Occipital lobe (tissue), 2 donors: ENCODE data around the gene CEP104. TPM values are rescaled to one million over a fixed set of nuclear protein-coding genes. Genes with fewer than 3 reads are reported as not detected.

ENCODE experiments used
- DNase-seq: peaks from one replicate; lab custom pipeline; 2025; lab: John Stamatoyannopoulos, UW
- total RNA-seq: library from RNA; depleted of rRNA; stranded (reverse); fragments of >200 nt; gene quantifications from one replicate; pipeline ENCODE4 v1.2.3, GENCODE V29; 2014

CEP104 gene
- total RNA-seq, 1 donor from 2014 or later, result 16.7 TPM

DNA sequence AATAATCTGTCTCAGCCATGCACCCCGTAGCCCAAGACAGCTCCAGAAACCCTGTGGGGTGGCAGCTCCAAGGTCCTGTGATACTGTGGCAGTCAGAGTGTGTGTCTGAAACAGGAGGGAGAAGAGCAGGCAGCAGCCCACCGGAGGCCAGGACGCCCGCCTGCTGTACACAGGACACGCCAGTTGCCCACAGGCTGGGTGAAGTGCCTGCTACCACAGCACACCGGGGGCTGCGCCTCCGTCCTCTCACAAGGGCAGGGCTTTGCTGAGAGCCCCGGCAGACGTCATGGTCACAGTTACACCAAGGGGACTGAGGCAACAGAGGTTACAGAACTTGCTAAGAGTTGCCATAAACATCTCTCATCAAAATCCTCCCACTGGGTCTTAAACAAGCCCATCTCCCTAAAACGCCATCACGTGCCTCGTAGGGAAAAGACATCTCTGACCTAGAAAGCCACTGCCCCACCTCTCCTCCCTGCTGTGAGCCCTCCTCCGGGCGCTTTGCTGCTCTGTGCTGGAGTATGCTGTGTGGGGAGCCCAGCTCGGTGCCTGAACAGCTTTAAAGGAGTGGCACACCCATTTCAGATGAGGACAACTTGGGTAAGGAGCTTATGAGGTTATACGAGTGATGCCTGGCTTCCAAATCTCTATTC is 37.7 kb upstream of the CEP104 start:
- no peak for DNase-seq

DNA sequence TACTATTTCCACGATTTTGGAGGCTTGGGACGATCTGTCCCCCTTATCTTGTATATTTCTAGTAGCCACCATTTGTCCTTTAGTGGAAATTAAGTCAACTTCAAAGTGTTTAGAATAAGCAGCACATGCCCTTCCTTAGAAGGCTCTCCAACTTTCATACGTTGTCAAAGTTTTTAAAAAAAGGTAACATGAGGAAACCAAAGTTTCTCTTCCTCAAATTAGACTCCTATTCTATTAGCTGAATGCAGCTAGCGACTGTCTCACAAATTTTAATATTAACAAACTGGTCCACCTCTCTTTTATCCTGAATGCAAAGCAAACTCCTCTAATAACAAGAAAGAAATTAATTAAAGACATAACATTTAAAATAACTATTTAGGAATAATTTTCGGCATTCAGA is 36.2 kb upstream of the CEP104 start:
- DNase-seq, result no peak

DNA sequence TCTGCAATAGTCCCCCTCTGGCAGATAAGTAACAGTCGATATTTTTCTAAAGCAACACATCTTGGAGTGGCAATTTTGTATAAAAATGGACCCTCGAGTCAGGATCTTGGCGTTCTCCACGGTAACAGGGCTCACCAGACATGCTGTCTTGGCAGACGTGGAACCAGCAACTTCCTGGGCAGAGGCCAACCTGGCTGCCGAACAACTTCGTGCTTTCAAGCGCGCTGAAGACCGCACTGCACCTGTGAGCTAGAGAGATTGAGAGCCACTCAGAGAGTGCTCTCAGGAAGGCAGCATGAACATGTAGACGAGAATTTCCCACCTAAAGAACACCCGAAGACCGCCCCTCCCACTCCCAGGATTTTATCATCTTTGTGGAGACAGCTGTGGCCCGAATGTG is 35.7 kb upstream of the CEP104 start:
- peak; percentile 32 for DNase-seq

DNA sequence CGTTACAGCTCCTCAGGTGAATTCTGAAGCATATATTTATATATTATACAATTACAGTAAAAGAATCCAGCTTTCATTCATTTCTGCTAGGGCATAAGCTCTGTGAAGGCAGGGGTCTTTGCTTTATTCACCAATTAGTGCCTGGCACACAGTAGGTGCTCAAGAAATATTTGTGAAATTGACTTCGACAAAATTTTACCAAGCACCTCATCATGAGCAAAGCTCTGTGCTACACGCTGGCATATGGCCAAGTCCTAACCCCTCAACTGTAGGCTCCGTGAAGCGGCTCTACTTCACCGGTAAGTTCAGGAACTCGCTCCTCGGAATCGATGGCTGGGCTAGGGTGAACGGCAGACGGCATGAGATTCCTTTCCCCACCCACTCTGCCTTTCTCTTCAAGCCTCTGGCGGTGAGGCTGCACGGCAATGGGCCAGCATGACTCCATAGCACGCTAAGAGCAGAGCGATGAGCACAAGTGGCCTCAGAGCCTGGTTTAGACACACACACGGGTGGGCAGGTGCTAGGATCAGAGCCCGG is 34.4 kb upstream of the CEP104 start:
- DNase-seq, result peak; percentile 18

DNA sequence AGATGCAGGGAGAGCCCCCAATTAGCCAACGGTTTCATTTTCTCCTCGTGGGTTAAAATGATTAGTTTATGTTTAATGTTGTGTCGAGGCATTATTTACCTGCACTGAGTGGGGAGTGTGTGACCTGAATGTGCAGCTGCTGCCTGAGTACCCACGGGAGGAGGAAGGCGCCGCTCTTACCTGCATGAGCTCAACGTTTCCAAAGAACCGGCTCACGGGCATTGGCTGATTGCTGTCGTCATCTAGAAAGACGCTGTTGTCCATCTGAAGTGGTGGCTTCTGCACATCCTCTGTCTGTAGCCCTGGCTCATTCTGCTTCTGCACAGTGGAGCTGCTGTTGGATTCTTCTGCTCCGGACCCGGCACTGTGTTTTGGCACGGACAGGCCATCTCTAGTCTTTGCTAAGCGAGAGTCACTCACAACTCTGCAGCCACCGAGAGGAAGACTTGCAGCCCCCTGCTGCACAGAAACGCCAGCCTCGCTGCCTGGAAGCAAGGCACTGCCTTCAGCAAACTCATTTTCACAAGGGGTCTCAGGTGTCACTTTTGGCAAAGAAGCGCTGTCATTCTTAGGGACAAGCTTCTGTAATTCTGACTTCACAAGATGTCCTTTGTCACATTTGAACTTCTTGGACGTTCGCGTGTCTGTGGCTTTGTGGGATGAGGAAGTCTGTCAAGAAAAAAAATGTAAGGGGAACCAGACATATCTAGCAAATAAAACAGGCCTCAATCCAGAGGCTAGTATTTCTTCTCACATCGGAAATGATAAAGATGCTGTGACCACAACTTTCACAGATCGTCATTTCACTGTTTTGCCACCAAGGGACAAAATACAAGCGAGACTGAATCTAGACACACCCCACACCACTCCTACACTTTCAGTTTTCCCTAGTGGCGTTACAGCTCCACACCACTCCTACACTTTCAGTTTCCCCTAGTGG is 33.6 kb upstream of the CEP104 start:
- no peak for DNase-seq

DNA sequence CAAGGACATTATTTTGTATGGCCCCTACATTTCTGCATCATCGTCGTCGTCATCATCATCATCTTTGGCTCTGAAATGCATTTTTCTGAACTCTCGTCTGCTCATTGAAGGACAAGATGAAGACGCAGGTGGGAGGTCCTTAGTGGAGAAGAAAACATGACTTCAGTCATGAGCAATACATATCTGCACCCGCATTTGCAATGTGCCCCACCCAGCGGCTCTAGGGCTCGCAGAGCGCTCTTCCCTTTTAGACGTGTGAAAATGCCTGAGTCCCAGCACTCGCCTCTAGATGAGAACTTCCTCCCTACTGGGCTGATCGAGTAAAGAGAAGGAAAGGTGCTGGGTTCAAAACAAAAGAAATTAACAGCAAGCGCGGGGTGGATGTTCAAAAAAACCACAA is 32.9 kb upstream of the CEP104 start:
- no peak for DNase-seq

DNA sequence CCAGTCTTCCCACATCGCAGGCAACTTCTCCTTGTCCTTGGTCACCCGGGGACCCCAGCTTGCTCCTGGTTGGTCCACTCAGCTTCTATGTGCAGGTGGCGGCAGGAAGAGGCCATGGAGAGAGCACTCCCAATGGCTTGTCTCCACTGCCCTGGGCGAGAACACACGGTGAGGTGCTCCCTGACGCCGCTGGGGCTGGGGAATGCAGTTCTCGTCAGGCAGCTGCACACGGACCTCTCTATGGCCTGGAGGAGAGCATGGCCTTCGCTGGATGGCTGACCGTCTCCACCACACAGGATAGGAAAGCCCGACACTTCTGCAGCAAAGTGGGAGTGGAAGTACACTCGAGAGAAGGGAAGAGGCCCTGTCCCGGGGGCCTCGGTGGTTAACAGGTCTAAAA is 31.3 kb upstream of the CEP104 start:
- DNase-seq, result no peak

DNA sequence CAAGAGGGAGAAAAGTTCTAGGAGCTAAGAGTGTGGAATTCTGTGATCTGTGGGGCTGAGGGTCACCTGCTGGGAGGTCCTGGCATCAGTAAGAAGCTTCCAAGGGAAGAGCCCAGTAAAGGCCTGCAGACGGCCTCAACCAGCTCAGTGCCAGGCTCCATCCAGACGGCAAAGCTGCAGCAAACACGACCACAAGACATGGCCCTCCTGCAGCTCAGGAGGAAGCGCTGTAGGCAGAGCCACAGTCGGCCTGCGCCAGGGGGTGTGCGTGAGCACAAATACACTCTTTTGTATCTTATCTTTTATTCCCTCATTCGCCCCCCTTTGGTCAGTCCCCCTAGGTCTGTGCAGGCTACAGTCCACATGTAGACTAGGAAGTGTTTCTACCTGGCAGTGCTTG is 29.7 kb upstream of the CEP104 start:
- DNase-seq, result no peak

DNA sequence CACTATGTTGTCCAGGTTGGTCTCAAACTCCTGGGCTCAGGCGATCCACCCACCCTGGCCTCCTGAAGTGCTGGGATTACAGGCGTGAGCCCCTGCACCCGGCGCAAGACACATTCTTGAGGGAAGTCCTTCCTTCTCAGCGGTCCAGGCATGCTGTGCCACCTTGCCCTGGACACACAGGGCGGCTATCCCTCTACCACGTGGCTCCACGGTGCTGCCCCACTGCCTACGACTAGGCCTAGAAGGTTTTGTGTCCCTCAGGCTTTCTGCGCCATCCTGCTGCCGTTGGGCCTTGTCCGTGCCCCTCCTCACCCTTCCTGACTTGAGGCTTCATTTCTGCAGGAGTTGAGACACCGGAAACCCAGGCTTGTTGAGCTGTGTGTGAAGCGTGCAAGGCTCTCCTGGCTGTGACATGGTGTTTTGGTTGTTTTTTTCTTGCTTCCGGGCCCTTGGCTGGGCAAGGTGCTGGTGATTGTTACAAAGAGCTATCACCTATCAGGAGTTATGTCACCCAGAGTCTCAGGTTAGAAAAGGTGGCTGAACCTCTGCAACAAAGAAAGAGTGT is 29.2 kb upstream of the CEP104 start:
- no peak for DNase-seq

DNA sequence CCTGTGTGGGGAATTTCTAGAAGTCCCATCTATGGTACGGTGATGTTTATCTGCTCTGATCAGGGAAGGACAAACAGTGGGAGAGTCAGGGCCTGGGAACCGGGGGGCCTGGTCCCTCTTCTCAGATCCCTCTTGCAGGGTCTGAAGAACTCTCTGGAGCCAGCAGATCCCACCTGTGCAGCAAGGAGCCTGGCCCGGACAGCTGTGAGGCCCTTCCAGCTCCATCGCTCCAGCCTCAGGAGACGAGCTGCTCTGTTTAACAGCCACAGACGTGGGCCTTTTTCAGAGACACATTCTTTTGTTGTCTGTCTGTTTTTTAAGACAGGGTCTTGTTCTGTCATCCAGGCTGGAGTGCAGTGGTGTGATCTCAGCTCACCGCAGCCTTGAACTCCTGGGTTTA is 28.6 kb upstream of the CEP104 start:
- no peak for DNase-seq

DNA sequence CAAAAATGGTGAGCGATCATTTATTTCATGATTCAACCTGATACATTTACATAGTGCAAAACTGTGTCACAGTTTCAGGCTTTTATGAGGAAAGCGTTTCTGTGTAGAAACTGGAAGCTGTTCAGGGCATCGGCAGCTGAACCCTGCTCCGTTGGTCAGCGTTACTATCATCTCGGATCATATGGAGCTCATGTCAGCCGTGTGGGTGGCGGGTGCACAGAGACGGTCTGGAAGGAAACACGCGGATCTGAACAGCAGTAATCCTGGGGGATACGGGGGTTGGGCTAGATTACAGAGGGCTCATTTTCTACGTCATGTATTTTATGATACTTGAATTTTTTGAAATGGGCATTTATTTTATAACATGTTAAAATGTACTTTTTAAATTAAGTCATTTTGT is 28.0 kb upstream of the CEP104 start:
- DNase-seq, result no peak

DNA sequence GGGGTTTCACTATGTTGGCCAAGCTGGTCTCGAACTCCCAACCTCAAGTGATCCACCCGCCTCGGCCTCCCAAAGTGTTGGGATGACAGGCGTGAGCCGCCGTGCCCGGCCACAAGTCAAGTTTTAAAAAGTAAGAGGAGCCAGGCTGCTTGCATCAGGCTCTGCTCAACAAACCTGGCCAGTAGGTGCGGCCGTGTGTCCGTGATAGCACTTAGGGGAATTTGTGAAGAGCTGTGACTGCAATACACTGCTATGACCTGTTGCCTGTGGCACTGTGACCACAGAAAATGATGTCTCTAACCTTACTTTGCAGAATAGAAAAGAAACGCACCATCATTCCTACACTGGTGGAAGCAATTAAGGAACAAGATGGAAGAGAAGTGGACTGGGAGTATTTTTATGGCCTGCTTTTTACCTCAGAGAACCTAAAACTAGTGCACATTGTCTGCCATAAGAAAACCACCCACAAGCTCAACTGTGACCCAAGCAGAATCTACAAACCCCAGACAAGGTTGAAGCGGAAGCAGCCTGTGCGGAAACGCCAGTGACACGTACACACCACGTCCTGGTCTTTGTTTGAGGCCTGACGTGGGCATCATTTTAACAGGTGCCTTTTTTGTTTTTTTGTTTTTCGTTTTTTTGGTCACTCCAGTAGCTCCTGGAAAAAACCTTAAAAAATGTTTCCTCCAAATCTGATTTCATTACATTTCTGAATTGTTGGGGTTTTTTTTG is 26.3 kb upstream of the CEP104 start:
- no peak for DNase-seq

DNA sequence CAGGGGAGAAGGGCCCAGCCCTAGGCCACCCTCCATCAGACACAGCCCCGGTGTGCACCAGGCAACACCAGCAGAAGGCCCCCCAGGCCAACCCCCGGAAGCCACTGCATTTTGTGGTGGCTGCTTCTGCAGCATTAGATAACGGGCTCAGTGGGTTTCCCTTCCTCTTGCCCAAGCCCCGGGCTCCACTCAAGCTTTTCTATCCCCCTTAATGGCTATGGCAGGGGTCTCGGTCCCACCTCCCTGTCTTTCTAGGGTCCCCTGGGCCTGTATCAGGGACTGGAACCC is 24.1 kb upstream of the CEP104 start:
- no peak for DNase-seq

DNA sequence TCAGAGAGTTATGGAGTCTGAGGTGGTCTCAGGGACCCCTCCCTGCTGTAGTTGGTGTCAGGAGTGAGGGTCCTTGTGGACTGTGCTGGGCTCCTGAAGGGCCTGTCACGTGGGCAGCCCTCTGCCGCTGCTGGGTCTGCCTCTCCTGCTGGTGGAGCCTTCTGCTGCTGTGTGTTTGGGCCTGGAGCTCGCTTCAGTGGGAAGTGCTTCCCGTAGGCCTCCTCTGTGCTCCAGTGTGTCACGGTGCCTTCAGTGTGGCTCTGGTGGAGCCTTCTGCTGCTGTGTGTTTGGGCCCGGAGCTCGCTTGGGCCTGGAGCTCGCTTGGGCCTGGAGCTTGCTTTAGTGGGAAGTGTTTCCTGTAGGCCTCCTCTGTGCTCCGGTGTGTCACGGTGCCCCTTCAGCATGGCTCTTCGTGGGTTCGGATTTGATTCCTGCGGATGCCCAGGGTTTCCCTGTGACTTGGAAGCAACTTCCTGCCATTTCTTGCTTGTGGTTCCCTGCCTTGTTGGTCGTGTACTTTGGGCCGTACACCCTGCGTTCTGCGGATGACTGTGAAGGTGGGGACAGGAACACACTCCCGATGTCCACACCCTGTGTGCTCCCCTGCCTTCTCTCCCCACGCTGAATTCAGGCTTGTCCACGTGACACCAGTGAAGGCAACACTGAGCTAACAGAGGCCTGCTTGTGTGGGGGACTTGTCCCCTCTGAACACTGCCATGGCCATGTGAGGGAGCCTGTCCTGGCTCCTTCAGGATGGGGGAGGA is 23.6 kb upstream of the CEP104 start:
- no peak for DNase-seq

DNA sequence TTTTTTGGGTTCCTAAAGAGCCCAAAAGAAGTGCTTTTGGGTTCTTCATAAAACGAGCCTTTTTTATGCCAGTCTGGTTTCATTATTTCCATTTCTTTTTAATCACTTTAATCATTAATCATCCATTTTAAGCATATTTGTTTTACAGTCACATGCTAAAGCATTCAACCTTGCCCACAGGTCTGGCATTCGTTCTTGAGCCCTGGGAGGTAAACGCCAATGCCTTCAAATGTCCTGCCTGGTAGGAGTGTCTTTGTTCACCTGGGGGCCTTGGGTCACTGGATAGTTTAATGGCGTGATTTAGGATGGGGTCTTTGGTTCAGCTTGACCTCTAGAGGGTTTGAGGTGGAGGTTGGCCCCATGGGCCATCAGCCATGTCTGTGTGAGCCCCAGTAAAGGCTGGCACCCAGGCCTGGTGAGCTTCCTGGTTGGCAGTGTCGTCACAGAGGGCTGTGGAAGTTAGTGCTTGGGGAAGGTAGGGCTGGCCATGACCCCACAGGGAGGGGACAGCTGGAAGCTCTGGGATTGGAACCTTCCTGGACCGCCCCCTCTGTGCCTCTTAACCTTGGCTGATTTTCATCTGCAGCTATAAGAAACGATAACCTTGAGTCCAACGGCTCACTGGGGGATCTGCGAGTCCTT is 22.9 kb upstream of the CEP104 start:
- no peak for DNase-seq

DNA sequence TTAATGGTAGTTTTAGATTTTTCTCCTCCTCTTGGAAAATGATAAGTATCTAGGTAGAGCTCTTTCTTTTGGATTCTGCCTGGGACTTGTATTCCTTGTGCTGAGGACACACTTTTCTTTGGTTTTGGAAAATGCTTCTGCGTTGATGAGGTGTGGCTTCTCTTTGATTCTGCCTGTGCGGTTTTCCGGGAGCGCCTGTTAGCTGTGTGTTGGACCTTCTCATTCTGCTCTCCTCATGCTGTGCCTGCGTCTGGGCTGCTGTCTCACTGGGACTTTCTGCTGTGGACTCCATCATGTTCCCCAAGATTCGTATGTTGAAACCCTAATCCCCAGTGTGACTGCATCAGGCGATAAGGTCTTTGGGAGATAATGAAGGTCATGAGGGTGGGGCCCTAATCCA is 22.1 kb upstream of the CEP104 start:
- no peak for DNase-seq

DNA sequence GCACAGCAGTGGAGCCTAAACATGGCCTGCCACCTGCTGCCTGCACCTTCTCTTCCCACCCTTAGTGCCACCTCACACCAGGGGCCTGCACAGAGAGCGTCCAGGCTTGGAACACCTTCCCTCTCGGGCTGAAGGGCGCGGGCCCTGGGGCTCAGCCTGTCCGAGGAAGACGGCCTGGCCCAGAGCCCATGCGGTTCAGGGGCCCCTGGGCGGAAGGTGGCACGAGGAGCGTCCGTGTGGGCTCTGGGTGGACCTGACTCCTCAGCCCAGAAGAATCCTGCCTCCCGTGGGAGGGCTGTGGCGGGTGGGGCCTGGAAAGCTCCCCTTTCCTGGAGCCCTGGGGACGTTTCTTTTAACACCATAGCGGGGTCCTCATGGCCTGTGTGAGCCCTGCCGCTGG is 19.7 kb upstream of the CEP104 start:
- DNase-seq, result no peak

DNA sequence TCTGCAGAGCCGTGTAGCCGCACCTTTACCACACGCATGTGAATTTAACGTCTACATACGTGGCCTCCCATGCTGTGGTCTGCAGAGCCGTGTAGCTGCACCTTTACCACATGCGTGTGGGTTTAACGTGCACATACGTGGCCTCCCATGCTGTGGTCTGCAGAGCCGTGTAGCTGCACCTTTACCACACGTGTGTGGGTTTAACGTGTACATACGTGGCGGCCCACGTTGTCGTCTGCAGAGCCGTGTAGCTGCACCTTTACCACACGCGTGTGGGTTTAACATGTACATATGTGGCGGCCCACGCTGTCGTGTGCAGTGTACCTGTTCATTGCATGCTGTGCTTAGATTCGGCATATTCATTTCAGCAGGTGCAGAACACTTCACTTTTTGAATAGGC is 17.7 kb upstream of the CEP104 start:
- DNase-seq, result no peak

DNA sequence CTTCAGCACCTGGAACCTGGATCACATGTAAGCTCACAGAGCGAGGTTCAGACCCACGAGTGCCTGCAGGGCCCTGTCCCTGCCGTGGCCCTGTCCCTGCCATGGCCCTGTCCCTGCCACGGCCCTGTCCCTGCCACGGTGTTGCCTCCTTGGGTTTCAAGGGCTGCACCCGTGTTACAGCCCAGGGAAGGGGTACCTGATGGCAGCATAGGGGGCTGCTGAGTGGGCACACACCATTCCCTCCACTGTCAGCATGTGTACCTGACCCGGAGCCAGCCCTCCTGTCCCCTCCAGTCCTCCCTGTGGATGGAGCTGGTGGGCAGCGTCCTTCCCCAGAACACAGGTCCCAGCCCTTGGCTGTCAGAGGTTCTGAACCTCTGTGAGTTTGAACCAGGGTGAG is 15.5 kb upstream of the CEP104 start:
- DNase-seq, result no peak

DNA sequence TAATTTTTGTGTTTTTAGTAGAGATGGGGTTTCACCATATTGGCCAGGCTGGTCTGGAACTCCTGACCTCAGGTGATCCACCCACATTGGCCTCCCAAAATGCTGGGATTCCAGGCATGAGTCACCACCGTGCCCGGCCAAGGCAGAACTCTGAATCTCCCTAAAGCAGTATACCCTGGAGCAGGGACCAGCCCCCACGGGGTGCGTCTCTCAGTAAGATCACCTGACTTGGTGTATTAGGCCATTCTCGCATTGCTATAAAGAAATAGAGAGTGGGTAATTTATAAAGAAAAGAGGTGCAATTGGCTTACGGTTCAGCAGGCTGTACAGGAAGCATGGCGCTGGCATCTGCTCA is 14.4 kb upstream of the CEP104 start:
- DNase-seq, result no peak

DNA sequence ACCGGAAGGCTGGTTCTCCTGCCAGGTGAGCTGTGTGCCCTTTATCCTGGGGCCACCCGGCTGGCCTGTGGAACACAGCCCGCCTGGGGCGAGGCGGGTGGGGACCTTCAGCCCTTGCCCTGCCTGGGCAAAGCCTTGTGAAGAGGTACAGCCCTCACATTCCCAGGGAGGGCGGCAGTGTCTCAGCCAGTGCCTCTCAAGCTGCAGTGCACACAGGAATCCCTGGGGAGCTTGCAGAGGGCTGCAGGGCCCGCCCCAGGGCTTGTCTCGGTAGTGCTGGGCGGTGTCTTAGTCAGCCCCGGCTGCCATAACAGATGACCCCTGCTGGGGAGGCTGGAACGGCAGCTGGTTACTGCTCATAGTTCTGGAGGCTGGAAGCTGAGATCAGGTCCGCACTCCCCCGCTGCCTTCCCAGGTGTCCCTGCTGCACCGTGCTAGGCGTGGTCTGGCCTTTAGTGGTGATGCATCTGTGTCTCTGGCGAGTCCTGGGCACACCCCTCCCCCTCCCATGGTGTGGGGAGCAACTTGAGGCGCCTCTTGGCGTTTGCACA is 12.8 kb upstream of the CEP104 start:
- DNase-seq, result no peak
